ENCODE measurements around the gene BCAS3.
"Not testable (repeated sequence)": the region's sequence is repeated elsewhere in the genome, so short reads cannot be mapped to it uniquely, and the experiment has no call there.

The BCAS3 gene

DNA sequence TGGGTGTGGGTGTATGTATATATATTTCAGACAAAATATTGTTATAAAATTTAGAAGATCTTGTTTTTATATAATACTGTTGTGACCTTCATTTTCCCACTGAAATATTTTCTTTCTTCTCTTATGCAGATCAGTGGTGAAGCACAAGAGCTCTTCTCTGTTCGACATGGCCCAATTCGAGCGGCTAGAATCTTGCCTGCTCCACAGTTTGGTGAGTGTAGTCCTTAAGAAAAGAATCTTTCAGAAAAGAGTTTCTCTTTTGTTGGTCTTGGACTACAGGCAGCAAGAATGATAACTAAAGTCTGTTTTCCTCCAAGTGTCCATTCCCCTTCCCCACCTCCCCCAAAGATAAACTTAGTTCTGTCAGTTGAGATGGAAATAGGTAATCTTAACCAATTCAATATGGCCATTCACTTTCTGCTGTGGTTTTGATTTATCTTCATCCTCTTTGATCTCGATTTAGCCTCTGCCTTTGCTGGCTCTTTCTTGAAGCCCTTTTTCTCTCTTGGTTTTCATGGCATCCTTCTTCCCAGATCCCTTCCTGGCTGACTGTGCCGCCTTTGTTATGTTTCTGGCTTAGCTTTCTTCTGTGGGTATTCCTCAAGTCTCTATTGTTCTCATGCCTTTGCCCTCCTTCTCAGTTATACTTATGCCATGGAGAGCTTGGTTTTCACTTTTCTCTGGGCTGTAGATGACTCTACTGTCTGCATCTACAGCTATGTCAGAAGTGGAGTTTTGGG lies 69.6 kb downstream of the BCAS3 start:
- no peak for DNase-seq (ENCODE audit: low read depth)

DNA sequence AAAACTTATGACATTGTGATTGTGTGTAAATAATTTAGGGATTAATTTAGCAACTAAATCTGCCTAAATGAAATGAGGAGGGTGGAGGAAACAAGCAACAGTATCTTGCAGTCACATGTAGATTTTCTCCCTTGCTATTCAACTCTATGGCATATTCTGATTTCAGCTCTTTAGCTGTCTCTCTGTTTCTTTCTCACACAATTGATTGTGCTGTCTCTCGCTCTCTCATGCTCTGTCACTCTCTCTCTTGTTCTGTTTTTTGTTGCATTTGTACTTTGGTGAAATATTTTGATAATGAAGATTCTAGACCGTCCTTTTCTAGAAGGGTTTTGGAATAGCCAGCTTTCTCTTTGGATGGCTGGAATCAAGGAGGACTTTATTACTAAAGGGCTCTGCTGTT lies 70.6 kb downstream of the BCAS3 start:
- no peak for DNase-seq (ENCODE audit: low read depth)

DNA sequence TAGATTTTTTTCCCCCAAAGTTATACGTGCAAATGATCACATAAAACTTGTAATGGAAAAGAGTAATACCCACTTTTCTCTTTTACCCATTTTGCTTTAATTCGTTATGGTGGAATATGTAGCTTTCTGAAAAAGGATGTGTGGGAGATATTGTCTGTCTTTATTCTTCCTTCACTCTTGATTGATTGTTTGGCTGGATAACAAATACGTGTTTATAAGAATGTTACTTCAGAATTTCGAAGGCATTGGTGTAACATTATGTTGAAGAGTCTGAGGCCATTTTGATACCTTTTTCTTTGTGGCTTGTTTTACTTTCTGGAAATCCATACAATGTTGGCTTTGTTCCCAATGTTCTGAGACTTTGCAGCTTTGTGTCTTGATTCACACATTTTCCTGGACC lies 71.4 kb downstream of the BCAS3 start:
- no peak for DNase-seq (ENCODE audit: low read depth)

- no peak for DNase-seq (ENCODE audit: low read depth)
These were observed 72.1 kb downstream of the BCAS3 start for GRCh38 chr17:60749708-60750107.

DNA sequence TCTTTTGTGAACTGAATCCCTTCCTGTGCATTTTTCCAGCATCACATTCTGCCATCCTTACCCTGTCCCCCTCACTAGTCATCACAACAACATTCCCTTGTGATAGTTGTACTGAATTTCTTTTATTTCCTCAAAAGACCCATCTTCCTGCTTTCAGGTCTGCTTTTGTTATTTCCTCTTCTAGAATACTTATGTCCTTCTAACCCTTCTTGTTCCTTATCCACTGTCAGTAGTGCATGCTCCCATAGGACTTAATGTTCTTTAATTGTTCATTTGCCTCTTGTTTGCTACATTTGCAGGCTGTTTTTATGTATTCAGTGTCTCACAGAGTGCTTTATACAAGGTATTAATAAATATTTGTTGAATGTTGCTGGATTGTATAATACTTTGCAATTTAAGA lies 73.0 kb downstream of the BCAS3 start:
- DNase-seq (ENCODE audit: low read depth): no peak

GRCh38 chr17:60751884-60752283 lies 74.2 kb downstream of the BCAS3 start:
- DNase-seq (ENCODE audit: low read depth): no peak

GRCh38 chr17:60752873-60753577 lies 75.4 kb downstream of the BCAS3 start:
- no peak for DNase-seq (ENCODE audit: low read depth)

DNA sequence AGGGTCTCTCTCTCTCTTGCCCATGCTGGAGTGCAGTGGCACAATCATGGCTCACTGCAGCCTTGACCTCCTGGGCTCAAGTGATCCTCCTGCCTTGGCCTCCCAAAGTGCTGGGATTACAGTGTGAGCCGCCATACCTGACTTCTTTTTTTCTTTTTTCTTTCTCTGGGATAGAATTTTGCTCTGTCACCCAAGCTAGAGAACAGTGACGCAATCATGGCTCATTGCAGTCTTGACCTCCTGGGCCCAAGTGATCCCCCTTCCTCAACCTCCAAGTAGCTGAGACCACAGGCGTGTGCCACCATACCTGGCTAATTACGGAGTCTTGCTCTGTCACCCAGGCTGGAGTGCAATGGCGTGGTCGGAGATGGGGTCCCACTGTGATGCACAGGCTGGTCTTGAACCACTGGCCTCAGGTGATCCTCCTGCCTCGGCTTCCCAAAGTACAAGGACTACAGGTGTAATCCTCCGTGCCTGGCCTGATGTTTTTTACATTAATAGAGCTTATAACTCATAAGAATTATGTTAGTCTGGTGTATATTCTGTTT lies 76.5 kb downstream of the BCAS3 start:
- no peak for DNase-seq (ENCODE audit: low read depth)

GRCh38 chr17:60756798-60757197 lies 79.1 kb downstream of the BCAS3 start:
- DNase-seq (ENCODE audit: low read depth): not testable (repeated sequence)

DNA sequence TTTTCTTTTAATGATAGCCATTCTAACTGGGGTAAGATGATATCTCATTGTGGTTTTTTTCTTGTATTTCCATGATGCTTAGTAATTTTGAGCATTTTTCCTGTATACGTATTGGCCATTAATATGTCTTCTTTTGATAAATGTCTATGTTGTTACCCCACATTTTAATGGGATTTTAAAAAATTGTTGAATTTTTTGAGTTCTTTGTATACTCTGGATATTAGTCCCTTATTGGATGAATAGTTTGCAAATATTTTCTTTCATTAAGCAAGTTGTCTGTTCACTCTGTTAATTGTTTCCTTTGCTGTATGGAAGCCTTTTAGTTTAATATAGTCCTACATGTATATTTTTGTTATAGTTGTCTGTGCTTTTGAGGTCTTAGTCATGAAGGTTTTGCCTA lies 79.8 kb downstream of the BCAS3 start:
- DNase-seq (ENCODE audit: low read depth): no peak

- DNase-seq (ENCODE audit: low read depth): no peak
These were observed 82.1 kb downstream of the BCAS3 start for GRCh38 chr17:60759756-60760155.

GRCh38 chr17:60761301-60761700 lies 83.7 kb downstream of the BCAS3 start:
- DNase-seq (ENCODE audit: low read depth): not testable (repeated sequence)

DNA sequence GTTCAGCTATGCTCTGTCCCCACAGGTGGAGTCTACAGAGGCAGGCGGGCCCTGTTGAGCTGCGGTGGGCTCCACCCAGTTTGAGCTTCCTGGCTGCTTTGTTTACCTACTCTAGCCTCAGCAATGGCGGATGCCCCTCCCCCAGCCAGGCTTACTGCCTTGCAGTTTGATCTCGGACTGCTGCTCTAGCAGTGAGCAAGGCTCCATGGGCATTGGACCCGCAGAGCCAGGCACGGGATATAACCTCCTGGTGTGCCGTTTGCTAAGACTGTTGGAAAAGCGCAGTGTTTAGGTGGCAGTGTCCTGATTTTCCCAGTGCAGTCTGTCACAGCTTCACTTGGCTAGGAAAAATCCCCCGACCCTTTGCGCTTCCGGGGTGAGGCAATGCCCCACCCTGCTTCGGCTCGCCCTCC lies 89.1 kb downstream of the BCAS3 start:
- no peak for DNase-seq (ENCODE audit: low read depth)

DNA sequence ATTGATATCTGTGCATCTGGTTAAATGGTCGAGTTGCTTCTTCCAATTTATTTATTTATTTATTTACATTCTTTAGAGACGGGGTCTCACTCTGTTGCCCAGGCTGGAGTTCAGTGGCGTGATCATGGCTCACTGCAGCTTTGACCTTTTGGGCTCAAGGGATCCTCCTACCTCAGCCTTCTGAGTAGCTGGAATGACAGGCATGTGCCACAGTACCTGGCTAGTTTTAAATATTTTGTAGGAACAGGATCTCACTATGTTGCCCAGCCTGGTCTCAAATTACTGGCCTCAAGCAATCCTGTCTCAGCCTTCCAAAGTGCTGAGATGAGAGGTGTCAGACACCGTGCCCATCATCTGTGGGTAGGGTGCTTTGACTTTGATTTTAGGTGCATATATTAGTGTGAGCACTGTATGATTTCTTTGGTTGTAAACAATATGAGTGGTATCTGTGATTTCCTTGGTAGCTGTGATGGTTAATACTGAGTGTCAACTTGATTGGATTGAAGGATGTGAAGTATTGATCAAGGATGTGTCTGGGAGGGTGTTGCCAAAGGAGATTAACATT lies 90.2 kb downstream of the BCAS3 start:
- no peak for DNase-seq (ENCODE audit: low read depth)

DNA sequence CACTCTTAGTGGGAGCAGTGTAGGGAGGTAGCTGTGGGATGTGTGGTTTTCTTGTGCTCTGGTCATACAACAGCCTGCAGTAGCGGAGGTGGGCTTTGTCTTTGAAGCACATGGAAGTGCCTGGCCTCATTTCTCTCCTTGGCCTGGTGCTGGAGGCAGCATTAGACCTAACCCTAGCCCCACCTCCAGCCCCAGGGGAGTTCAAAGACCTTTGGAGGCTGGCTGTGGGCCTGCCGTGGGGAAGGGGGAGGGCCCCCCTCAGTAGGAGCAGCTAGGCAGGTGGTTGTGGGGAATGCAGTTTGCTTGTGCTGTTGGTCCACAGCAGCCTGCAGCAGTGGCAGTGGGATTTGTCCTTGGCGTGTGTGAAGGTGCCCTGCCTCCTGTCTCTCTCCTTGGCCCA lies 91.7 kb downstream of the BCAS3 start:
- DNase-seq (ENCODE audit: low read depth): no peak

- no peak for DNase-seq (ENCODE audit: low read depth)
These were observed 93.3 kb downstream of the BCAS3 start for GRCh38 chr17:60770946-60771422.

- not testable (repeated sequence) for DNase-seq (ENCODE audit: low read depth)
These were observed 94.0 kb downstream of the BCAS3 start for GRCh38 chr17:60771621-60772020.

- no peak for DNase-seq (ENCODE audit: low read depth)
These were observed 95.9 kb downstream of the BCAS3 start for GRCh38 chr17:60773552-60773951.

GRCh38 chr17:60781880-60782412 lies 104.3 kb downstream of the BCAS3 start:
- DNase-seq (ENCODE audit: low read depth): no peak

- no peak for DNase-seq (ENCODE audit: low read depth)
These were observed 105.1 kb downstream of the BCAS3 start for GRCh38 chr17:60782742-60783141.

GRCh38 chr17:60790205-60790604 lies 112.6 kb downstream of the BCAS3 start:
- DNase-seq (ENCODE audit: low read depth): no peak

DNA sequence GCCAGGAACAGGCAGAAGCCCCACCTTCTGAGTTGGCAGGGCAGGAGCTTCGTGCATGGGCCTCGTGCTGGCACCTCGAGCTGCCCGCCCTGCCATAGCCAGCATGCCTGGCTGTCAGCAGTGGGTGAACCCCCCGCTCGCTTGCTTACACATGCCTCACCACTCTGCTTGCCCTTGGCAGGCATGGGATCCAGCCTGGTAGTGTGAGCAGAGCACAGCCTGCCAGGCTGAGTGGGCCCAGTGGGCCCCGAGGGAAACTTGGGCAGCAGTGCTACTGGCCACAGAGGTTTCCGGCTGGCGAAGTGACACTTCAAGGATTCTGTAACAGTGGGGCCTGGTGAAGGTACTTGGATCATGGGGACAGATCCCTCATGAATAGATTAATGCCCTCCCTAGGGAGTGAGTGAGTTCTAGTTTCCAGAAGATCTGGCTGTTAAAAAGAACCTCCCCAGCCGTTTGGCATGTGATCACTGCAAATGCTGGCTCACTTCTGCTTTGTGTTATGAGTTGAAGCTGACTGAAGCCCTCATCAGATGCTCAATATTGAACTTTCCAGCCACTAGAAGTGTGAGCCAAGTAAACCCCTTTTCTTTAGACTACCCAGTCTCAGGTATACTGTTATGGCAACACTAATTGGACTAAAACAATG lies 114.7 kb downstream of the BCAS3 start:
- DNase-seq (ENCODE audit: low read depth): no peak
